ENCODE measurements around the gene C1orf198. TPM values are rescaled to one million over a fixed set of nuclear protein-coding genes. Genes with fewer than 3 reads are reported as not detected.

Gene C1orf198
- total RNA-seq, 1 donor from 2014 or later: 15.1 TPM

DNA sequence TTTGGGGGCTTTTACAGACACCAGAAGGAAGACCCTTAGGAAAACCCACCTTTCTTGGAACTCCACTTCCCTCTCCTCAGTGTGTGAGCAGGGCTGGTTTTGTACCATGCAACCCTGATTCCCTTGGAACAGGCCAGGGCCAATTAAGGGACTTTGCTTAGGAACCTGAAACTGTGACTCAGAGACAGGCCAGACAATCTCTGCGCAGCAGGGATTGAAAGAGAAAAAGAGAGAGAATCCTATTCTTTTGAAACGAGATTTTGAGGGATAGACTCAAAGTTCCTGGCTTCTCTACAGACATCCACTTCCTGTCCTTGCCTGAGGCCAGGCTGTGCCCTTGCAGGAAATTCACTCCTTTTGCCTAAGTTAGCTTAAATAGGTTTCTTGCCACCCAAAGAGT, 23.1 kb upstream of the C1orf198 start:
- ATAC-seq: peak; percentile 74

DNA sequence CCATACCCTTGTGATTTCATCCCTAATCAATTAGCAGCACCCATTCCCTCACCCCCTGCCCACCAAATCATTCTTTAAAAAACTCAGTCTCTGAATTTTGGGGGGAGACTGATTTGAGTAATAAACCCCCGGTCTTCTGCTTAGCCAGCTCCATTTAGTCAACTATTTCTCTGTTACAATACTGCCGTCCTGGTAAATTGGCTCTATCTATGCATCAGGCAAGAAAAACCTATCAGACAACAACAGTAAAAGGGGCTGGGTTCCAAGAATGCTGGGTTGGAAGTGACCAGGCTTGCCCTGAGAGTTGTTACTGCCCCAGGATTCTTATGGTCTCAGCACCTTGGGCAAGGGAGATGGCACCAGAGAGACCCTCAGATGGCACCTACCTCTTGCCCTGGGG, 16.3 kb upstream of the C1orf198 start:
- no peak for ATAC-seq

GRCh38 chr1:230883967-230884366, 15.6 kb upstream of the C1orf198 start:
- ATAC-seq: no peak

DNA sequence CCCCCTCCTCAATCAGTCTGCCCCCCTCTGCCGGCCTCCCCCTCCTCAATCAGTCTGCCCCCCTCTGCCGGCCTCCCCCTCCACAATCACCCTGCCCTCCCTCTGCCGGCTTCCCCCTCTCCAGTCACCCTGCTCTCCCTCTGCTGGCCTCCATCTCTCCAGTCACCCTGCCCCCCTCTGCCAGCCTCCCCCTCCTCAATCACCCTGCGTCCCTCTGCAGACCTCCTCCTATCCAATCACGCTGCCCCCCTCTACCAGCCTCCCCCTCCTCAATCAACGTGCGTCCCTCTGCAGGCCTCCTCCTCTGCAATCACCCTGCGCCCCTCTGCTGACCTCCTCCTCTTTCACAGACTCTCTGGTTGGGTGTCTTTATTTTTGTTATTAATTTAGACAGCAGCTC, 11.5 kb upstream of the C1orf198 start:
- no peak for ATAC-seq

- ATAC-seq: no peak
Measured at GRCh38 chr1:230878591-230878990, 10.3 kb upstream of the C1orf198 start.

GRCh38 chr1:230877924-230878590, 9.7 kb upstream of the C1orf198 start:
- ATAC-seq: no peak

DNA sequence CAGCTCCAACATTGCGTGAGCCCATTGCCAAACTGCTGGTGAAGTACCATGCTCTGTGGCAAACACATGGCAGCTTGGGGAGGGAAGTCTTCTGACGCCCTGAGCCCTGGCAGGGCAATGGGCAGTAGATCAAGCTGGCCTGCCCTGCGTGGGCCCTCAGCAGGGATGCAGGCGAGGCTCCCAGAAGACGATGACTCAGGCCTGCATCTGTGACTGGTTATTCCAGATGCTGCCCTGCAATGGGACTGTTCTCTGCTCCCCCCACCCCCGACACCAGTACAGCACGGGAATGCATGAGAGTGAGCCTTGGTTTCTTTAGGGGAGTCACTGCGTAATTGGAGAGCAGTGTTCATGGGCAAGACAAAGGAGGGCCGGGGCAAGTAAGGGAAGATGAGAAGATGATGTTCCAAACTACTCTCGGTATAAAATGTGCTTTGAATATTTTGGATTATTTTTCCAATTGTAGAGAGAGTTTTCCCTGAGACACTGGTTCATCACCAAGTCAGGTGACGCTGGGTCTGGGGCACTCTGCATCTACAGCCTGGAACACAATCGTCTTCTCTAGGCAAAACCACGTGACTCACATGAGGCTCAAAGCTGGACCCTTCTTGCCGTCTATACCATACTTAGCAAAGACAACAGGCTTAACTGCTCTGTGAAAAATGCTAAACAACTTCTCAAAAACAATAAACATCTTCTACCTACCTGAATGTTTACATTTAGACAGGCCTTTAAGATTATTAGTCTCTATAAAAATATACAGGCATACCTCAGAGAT, 9.0 kb upstream of the C1orf198 start:
- peak; percentile 62 for ATAC-seq

DNA sequence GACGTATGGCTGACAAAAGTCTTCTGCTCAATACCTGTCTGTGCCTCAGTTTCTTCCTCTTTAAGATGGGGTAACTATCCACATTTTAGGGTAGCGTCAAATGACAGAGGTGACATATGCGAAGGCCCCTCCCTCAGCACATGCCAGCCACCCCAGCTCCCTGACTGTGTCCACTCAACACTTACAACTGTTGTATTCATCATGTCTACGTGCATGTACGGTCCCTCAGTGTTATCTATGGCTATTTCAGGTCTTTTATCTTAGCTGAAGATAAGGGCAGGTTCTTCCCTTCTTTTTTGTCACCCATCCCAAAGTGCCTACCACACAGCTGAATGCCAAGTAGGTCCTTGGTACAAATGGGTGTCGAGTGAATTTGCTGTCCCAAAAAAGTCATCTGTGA, 8.3 kb upstream of the C1orf198 start:
- ATAC-seq: no peak

DNA sequence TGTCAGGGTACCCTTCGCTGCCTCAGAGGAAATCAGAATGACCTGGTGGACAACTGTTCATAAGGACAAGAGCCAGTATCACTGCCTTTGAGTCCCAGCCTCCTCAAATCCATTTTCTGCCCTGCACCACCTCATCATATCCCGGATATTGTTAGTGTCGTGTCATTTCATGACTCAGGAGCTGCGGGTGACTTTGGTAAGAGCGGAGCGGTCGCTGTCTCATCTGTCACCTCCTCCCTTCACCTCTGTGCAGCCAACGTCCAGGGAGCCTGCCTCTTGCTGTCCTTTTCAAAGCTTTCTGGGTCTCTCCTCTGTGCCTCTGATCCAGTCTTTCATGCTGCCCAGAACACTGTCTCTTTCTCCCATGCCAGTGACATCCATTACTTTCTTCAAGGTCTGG, 7.0 kb upstream of the C1orf198 start:
- ATAC-seq: no peak

DNA sequence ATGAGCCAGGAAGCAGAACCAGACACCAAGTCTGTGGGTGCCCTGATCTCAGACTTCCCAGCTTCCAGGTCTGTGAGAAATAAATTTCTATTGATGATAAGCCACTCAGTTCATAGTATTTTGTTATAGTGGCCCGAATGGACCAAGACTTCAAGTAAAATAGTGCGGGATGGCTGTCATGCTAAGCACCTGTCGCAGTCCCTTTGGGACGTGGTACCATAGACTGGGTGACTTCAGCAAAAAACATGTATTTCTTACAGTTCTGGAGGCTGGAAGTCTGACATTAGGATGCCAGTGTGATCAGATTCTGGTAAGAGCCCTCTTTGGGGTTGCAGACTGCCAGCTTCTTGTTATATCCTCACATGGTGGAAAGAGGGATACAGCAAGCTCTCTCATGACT, 2.6 kb upstream of the C1orf198 start:
- ATAC-seq: no peak

- no peak for ATAC-seq
Measured at GRCh38 chr1:230869500-230869899, 1.2 kb upstream of the C1orf198 start.

GRCh38 chr1:230868736-230869385, 540 bp upstream of the C1orf198 start:
- ATAC-seq: peak; percentile 69

- no peak for ATAC-seq
Measured at GRCh38 chr1:230867101-230867902, 1.0 kb downstream of the C1orf198 start.

GRCh38 chr1:230866171-230867070, 1.9 kb downstream of the C1orf198 start:
- ATAC-seq: no peak

- no peak for ATAC-seq
Measured at GRCh38 chr1:230865062-230865817, 3.1 kb downstream of the C1orf198 start.

DNA sequence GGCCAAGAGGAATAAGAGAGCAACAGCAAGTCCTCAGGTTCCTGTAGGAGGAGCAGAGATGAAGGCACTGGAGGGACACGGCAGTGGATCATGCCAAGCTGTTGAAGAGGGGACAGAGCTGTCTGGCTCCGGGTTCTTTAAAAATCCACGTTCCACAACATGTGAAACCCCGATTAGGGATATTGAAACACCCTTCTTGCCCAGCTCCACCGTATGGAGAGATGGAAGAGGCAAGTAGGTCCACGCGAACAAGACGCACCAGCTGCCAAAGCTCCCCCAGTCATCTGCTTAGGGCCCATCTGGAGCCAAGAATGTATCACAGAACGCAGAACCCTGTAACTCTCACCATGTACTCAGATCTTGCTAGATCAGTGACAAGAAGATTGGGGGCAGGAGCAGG, 3.9 kb downstream of the C1orf198 start:
- no peak for ATAC-seq

DNA sequence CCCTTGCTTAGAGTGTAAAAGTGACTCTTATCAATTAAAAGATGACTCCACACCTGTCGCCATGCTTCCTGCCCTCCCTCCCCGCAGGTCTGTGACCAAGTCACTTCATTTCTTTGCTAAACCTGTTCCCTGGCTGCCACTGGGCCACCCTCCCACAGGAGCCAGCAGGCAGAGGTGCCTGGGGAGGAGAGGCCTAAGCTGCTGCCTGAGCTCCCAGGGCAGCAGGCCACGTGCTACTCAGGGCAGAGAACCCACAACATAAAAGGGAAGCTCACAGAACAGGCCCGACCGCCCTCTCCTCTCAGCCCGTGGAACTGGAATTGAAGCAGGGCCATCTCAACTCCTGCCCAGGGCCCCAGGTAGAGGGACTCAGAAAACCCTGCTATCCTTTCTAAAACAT, 4.9 kb downstream of the C1orf198 start:
- peak; percentile 97 for ATAC-seq

DNA sequence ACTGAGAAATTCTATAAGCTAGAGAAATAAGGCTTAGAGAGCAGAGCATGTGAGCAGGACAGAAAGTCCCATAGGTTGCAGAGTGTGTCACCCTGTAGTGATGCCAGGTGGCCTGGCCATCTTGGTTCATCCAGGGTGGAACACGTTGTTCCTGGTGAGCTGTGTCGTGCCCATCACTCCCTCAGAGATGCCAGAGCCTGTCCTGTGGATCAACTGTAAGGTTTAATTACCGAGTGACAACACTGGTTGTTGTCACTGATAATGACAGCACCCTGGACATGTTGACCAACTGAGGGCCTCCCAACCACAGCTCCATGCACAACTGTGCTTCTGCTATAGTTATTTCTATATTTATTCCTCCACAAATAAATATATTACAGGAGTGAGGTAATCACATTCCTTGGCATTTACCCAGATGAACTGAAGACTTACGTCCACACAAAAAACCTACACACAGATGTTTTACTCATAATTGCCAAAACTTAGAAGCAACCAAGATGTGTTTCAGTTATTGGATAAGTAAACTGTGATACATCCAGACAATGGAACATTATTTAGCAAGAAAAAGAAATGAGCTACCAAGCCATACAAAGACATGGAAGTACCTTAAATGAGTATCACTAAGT, 6.2 kb downstream of the C1orf198 start:
- ATAC-seq: no peak

GRCh38 chr1:230861489-230861888, 6.8 kb downstream of the C1orf198 start:
- ATAC-seq: no peak

DNA sequence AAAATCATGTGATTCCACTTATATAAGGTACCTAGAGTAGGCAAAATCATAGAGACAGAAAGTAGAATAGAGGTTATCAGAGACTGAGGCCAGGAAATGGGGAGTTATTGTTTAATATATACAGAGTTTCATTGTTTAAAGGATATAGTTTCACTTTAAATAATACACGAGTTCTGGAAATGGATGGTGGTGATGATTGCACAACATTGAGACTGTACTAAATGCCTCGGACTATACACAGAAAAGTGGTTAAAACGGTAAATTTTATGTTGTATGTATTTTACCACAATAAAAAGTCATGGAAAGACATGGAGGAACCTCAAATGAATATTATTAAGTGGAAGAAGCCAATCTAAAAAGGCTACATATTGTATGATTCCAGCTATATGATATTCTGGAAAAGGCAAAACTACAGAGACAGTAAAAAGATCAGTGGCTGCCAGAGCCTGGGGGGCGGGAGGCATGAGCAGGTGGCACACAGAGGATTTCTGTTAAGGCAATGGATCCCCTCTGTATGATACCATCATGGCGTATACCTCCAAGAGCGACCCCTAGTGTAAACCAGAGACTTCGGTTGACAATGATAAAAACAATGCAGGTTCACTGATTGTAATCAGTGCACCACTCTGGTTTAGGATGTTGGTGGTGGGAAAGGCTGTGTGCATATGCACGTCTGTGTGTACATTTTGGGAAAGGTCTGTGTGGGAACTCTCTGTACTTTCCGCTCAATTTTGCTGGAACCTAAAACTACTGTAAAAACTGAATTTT, 7.5 kb downstream of the C1orf198 start:
- ATAC-seq: no peak
